MCF 10A (cell line): ENCODE data around the gene PLLP. TPM values are rescaled to one million over a fixed set of nuclear protein-coding genes. Genes with fewer than 3 reads are reported as not detected.

ENCODE experiments used
- BruUV-seq: library from RNA; stranded (reverse); fragments of 400-500 nt; replicated peaks from 2 replicates; lab custom pipeline; 2021; lab: Mats Ljungman, UMichigan
- CTCF ChIA-PET: fragments of 300-600 bp; sonication (Branson Sonifier 250); formaldehyde crosslinking; extraction: SDS; loops from one replicate; lab custom pipeline; 2021; ENCODE audit warnings: antibody characterized with exemption, inconsistent platforms; lab: Yijun Ruan, JAX
- POLR2A ChIA-PET: fragments of 300-600, 350-650 bp; sonication (Branson Sonifier 250); formaldehyde crosslinking; extraction: SDS; loops from one replicate; lab custom pipeline; 2020; ENCODE audit warnings: antibody characterized with exemption, inconsistent platforms; lab: Yijun Ruan, JAX
- DNase-seq: peaks from one replicate; pipeline ENCODE4 v3.0.0-alpha.2; 2018; ENCODE audit not compliant: unreplicated experiment
- H3K27ac Mint-ChIP-seq: one replicate; pipeline ENCODE4 v1.8.0; 2022; ENCODE audit warnings: mild to moderate bottlenecking, low read depth, mixed read lengths; ENCODE audit not compliant: unreplicated experiment
- H3K27me3 Mint-ChIP-seq: one replicate; pipeline ENCODE4 v1.8.0; 2022; ENCODE audit warnings: mixed read lengths; ENCODE audit not compliant: insufficient read depth, unreplicated experiment
- H3K36me3 Mint-ChIP-seq: one replicate; pipeline ENCODE4 v1.8.0; 2022; ENCODE audit warnings: mild to moderate bottlenecking, moderate library complexity, mixed read lengths; ENCODE audit not compliant: insufficient read depth, unreplicated experiment
- H3K4me1 Mint-ChIP-seq: one replicate; pipeline ENCODE4 v1.8.0; 2022; ENCODE audit warnings: mixed read lengths; ENCODE audit not compliant: insufficient read depth, unreplicated experiment
- H3K4me3 Mint-ChIP-seq: one replicate; pipeline ENCODE4 v1.8.0; 2022; ENCODE audit warnings: mild to moderate bottlenecking, moderate library complexity, mixed read lengths; ENCODE audit not compliant: unreplicated experiment
- H3K9me3 Mint-ChIP-seq: one replicate; pipeline ENCODE4 v1.8.0; 2022; ENCODE audit warnings: mixed read lengths; ENCODE audit not compliant: unreplicated experiment
- CTCF ChIP-seq: fragments of 200-600 bp; IDR thresholded peaks from one replicate; pipeline ENCODE4 v1.8.0; 2022; ENCODE audit warnings: antibody characterized with exemption, mild to moderate bottlenecking; ENCODE audit not compliant: unreplicated experiment
- intact Hi-C: fragments of 100-400 bp; cut with micrococcal nuclease; formaldehyde crosslinking; loops from 2 replicates; pipeline ENCODE4 v1.14.1; 2022
- total RNA-seq: library from RNA; stranded (reverse); gene quantifications from 2 replicates; pipeline ENCODE4 v1.2.3, GENCODE V29; 2022

Gene PLLP
- total RNA-seq, 1 experiment from 2014 or later = 6.1 TPM

- no peak for TF ChIP-seq CTCF
- ChIA-PET CTCF (interaction anchor here (0.7 kb wide), 1 partner anchor 65 kb away, joined by 3 read pairs; no protein-coding TSS in a partner anchor), POLR2A (interaction anchor here (0.6 kb wide), 1 partner anchor 588 kb away, joined by 3 read pairs; no protein-coding TSS in a partner anchor)
- no peak overlapping the region for H3K27ac Mint-ChIP-seq
- no TSS peak for BruUV-seq
- peaks cover 11% of the 10 kb centered on the region for H3K9me3 Mint-ChIP-seq
- intact Hi-C loops = no loop called here
- H3K27me3 Mint-ChIP-seq = no peaks in the 10 kb centered on the region
- peaks cover 8% of the 10 kb centered on the region for H3K4me1 Mint-ChIP-seq
- no peak for DNase-seq
- peaks cover 100% of the 10 kb centered on the region for H3K36me3 Mint-ChIP-seq
- no peak overlapping the region for H3K4me3 Mint-ChIP-seq
Measured at GRCh38 chr16:57216968-57217367, 67.5 kb downstream of the PLLP start.

- Mint-ChIP-seq H3K27me3 (no peaks in the 10 kb centered on the region), H3K4me1 (peaks cover 8% of the 10 kb centered on the region), H3K9me3 (peaks cover 11% of the 10 kb centered on the region), H3K36me3 (peaks cover 100% of the 10 kb centered on the region), H3K4me3 (no peak overlapping the region), H3K27ac (peak overlapping the region; percentile 80)
- TF ChIP-seq CTCF = no peak
- POLR2A ChIA-PET = interaction anchor here (0.6 to 5.3 kb wide), 17 partner anchors 9 to 530 kb away, joined by 3 to 67 read pairs (median 5); partner anchors contain the start of genes ARL2BP, CIAPIN1, COQ9 and PSME3IP1
- peak; percentile 86 for DNase-seq
- intact Hi-C loops = no loop called here
- no TSS peak for BruUV-seq
- CTCF ChIA-PET = interaction anchor here (0.7 to 2.0 kb wide), 6 partner anchors 8 to 28 kb away, joined by 3 to 5 read pairs (median 4); partner anchors contain the start of genes PSME3IP1 and RSPRY1
Measured at GRCh38 chr16:57213462-57213861, 71.0 kb downstream of the PLLP start.

GRCh38 chr16:57209780-57210179 lies 74.7 kb downstream of the PLLP start:
- Mint-ChIP-seq H3K4me3 (no peak overlapping the region), H3K9me3 (no peaks in the 10 kb centered on the region), H3K27ac (no peak overlapping the region), H3K36me3 (peaks cover 91% of the 10 kb centered on the region), H3K27me3 (no peaks in the 10 kb centered on the region), H3K4me1 (peaks cover 8% of the 10 kb centered on the region)
- ChIA-PET CTCF (interaction anchor here (0.7 kb wide), 1 partner anchor 13 kb away, joined by 4 read pairs; no protein-coding TSS in a partner anchor), POLR2A (no interaction called here)
- intact Hi-C loops = no loop called here
- no peak for TF ChIP-seq CTCF
- DNase-seq = no peak
- no TSS peak for BruUV-seq

GRCh38 chr16:57208926-57209325 lies 75.5 kb downstream of the PLLP start:
- Mint-ChIP-seq H3K4me3 (no peak overlapping the region), H3K27me3 (no peaks in the 10 kb centered on the region), H3K9me3 (no peaks in the 10 kb centered on the region), H3K36me3 (peaks cover 88% of the 10 kb centered on the region), H3K27ac (no peak overlapping the region), H3K4me1 (peaks cover 8% of the 10 kb centered on the region)
- no TSS peak for BruUV-seq
- TF ChIP-seq CTCF = no peak
- intact Hi-C loops = no loop called here
- DNase-seq = no peak
- POLR2A ChIA-PET = interaction anchor here (0.6 to 1.5 kb wide), 2 partner anchors 12 to 218 kb away, joined by 3 to 6 read pairs; no protein-coding TSS in a partner anchor
- CTCF ChIA-PET = no interaction called here

Other genes with a start within 250 kb of the PLLP start
- gene CPNE2, start 192.1 kb downstream of the PLLP start, total RNA-seq = 6.7 and 9.6 TPM in 2 replicates
- 100 and 107 TPM in 2 replicates for gene PSME3IP1, start 98.6 kb downstream of the PLLP start, total RNA-seq
- gene RSPRY1, start 98.3 kb downstream of the PLLP start, total RNA-seq = 55.9 and 62.0 TPM in 2 replicates
- gene ARL2BP, start 39.4 kb downstream of the PLLP start, total RNA-seq = 94.4 and 114 TPM in 2 replicates
- gene CCL22, start 74.1 kb upstream of the PLLP start, total RNA-seq = not detected in 2 replicates
- gene CX3CL1, start 87.8 kb upstream of the PLLP start, total RNA-seq = not detected in 2 replicates
- not detected in 2 replicates for gene CCL17, start 120.1 kb upstream of the PLLP start, total RNA-seq
- 99.9 and 105 TPM in 2 replicates for gene CIAPIN1, start 162.7 kb upstream of the PLLP start, total RNA-seq
- 72.5 and 80.8 TPM in 2 replicates for gene COQ9, start 162.8 kb upstream of the PLLP start, total RNA-seq
- gene POLR2C, start 178.0 kb upstream of the PLLP start, total RNA-seq = 43.3 and 44.8 TPM in 2 replicates
- gene DOK4, start 201.8 kb upstream of the PLLP start, total RNA-seq = 6.4 and 7.5 TPM in 2 replicates